HCT116 (cell line): ENCODE measurements around the gene TRIM50. TPM values are rescaled to one million over a fixed set of nuclear protein-coding genes. Genes with fewer than 3 reads are reported as not detected.

Source experiments
- ATAC-seq: fragments of 200-7000 bp; cut with Tn5 transposase; 2 replicates; pipeline ENCODE4 v1.9.1; 2020; ENCODE audit warnings: mild to moderate bottlenecking, moderate library complexity
- BruUV-seq: library from RNA; stranded (reverse); fragments of 400-500 nt; replicated peaks from 2 replicates; lab custom pipeline; 2021; lab: Mats Ljungman, UMichigan
- CTCF ChIA-PET: fragments of 300-600 bp; sonication (Branson Sonifier 250); formaldehyde crosslinking; loops from one replicate; lab custom pipeline; 2021; ENCODE audit warnings: antibody characterized with exemption; lab: Charles Lee
- POLR2A ChIA-PET: fragments of 300-600, 350-600 bp; sonication (Branson Sonifier 250); formaldehyde crosslinking; loops from one replicate; lab custom pipeline; 2021; ENCODE audit warnings: antibody characterized with exemption; lab: Charles Lee
- RAD21 ChIA-PET, 2 experiments: fragments of 300-600 bp; sonication (Branson Sonifier 250); formaldehyde crosslinking; loops; one replicate each; lab custom pipeline; 2023; ENCODE audit warnings: low total read pairs in 2 of 2; ENCODE audit not compliant: uncharacterized antibody in 2 of 2, unreplicated experiment in 2 of 2, low non-redundant PET in 1 of 2; lab: Charles Lee
- DNase-seq: peaks from one replicate; pipeline ENCODE4 v3.0.0-alpha.2; 2010; ENCODE audit warnings: low read depth, low spot score
- H2AFZ ChIP-seq: fragments of 200-600 bp; shearing (Covaris generic), sonication (generic); 2 replicates; pipeline ENCODE4 v1.6.1; 2017; ENCODE audit warnings: low read depth, mixed run types, mixed read lengths, antibody characterized with exemption, low read length; ENCODE audit not compliant: poor library complexity, severe bottlenecking
- H3K27ac ChIP-seq: 2 replicates; pipeline ENCODE4 v1.5.1; 2012; ENCODE audit warnings: low read depth, low read length
- H3K27me3 ChIP-seq: fragments of 200-600 bp; sonication (generic); 2 replicates; pipeline ENCODE4 v1.6.1; 2016; ENCODE audit warnings: mixed run types, low read length, mixed read lengths; ENCODE audit not compliant: insufficient read depth
- H3K36me3 ChIP-seq, 2 experiments: fragments of 200-500 bp in 1 of 2; fragments of 200-600 bp in 1 of 2; sonication (Bioruptor generic) in 1 of 2; sonication (generic) in 1 of 2; 2 replicates each; pipeline versions ENCODE4 v1.5.1 to v1.6.1; 2014 to 2016; ENCODE audit warnings: low read length in 2 of 2, inconsistent platforms in 1 of 2, mixed read lengths in 1 of 2, mixed run types in 1 of 2; ENCODE audit not compliant: insufficient read depth in 2 of 2, control insufficient read depth in 1 of 2
- H3K4me1 ChIP-seq, 2 experiments: fragments of 200-600 bp in 1 of 2; sonication (generic) in 1 of 2; 2 replicates each; pipeline versions ENCODE4 v1.5.1 to v1.6.1; 2012 to 2017; ENCODE audit warnings: low read length in 2 of 2, inconsistent platforms in 1 of 2, mild to moderate bottlenecking in 1 of 2, mixed read lengths in 1 of 2, mixed run types in 1 of 2, moderate library complexity in 1 of 2; ENCODE audit not compliant: insufficient read depth in 2 of 2, control insufficient read depth in 1 of 2
- H3K4me2 ChIP-seq: fragments of 200-600 bp; sonication (generic); 2 replicates; pipeline ENCODE4 v1.6.1; 2017; ENCODE audit warnings: mixed run types, low read length, mixed read lengths
- H3K4me3 ChIP-seq, 2 experiments: fragments of 200-600 bp in 1 of 2; sonication (generic) in 1 of 2; replicated peaks in 1 of 2; 2 replicates each; pipeline ENCODE4 v1.5.1; 2011 to 2016; ENCODE audit warnings: low read length in 2 of 2, control low read depth in 1 of 2, low read depth in 1 of 2, mild to moderate bottlenecking in 1 of 2, mixed read lengths in 1 of 2, mixed run types in 1 of 2
- H3K79me2 ChIP-seq: fragments of 200-600 bp; sonication (generic); 2 replicates; pipeline ENCODE4 v1.6.1; 2017; ENCODE audit warnings: mild to moderate bottlenecking, mixed run types, low read length, moderate library complexity, mixed read lengths; ENCODE audit not compliant: insufficient read depth
- H3K9ac ChIP-seq: fragments of 200-600 bp; sonication (generic); 2 replicates; pipeline ENCODE4 v1.6.1; 2016; ENCODE audit warnings: low read length, mixed read lengths
- H3K9me2 ChIP-seq: fragments of 200-600 bp; sonication (generic), shearing (Covaris generic); 2 replicates; pipeline ENCODE4 v1.6.1; 2017; ENCODE audit warnings: mixed run types, mild to moderate bottlenecking, moderate library complexity; ENCODE audit not compliant: insufficient read depth
- H3K9me3 ChIP-seq, 2 experiments: fragments of 200-500 bp in 1 of 2; fragments of 200-600 bp in 1 of 2; sonication (Bioruptor generic) in 1 of 2; sonication (generic) in 1 of 2; 2 replicates each; pipeline ENCODE4 v1.6.1; 2014 to 2017; ENCODE audit warnings: low read length in 2 of 2, mixed read lengths in 2 of 2, inconsistent platforms in 1 of 2, low read depth in 1 of 2, mild to moderate bottlenecking in 1 of 2, mixed run types in 1 of 2, moderate library complexity in 1 of 2; ENCODE audit not compliant: control insufficient read depth in 1 of 2, insufficient read depth in 1 of 2
- H4K20me1 ChIP-seq: fragments of 200-600 bp; sonication (generic), shearing (Covaris generic); 2 replicates; pipeline ENCODE4 v1.6.1; 2017; ENCODE audit warnings: mixed run types, mild to moderate bottlenecking, moderate library complexity; ENCODE audit not compliant: insufficient read depth
- CBX3 ChIP-seq: IDR thresholded peaks from 2 replicates; pipeline ENCODE4 v1.6.1; 2012; ENCODE audit warnings: low read depth
- CEBPB ChIP-seq: IDR thresholded peaks from 2 replicates; pipeline ENCODE4 v1.6.1; 2012; ENCODE audit warnings: low read depth
- EGR1 ChIP-seq: IDR thresholded peaks from 2 replicates; pipeline ENCODE4 v1.6.1; 2012; ENCODE audit warnings: low read depth
- EZH2 ChIP-seq: fragments of 200-600 bp; sonication (generic); IDR thresholded peaks from 2 replicates; pipeline ENCODE4 v1.6.1; 2017; ENCODE audit warnings: antibody characterized with exemption, mixed run types
- EZH2phosphoT487 ChIP-seq: fragments of 200-600 bp; IDR thresholded peaks from 2 replicates; pipeline ENCODE4 v1.6.1; 2018; ENCODE audit warnings: antibody characterized with exemption, borderline replicate concordance
- FOSL1 ChIP-seq: IDR thresholded peaks from 2 replicates; pipeline ENCODE4 v1.6.1; 2012; ENCODE audit warnings: low read depth
- JUND ChIP-seq: IDR thresholded peaks from 2 replicates; pipeline ENCODE4 v1.6.1; 2012
- POLR2AphosphoS5 ChIP-seq: IDR thresholded peaks from 2 replicates; pipeline ENCODE4 v1.6.1; 2011; ENCODE audit warnings: mild to moderate bottlenecking, low read depth, low read length, moderate library complexity
- RAD21 ChIP-seq: IDR thresholded peaks from 2 replicates; pipeline ENCODE4 v1.6.1; 2012; ENCODE audit warnings: low read depth, mild to moderate bottlenecking
- SIN3A ChIP-seq: IDR thresholded peaks from 2 replicates; pipeline ENCODE4 v1.6.1; 2012; ENCODE audit warnings: low read depth
- SP1 ChIP-seq: IDR thresholded peaks from 2 replicates; pipeline ENCODE4 v1.6.1; 2012; ENCODE audit warnings: low read depth
- SRF ChIP-seq: IDR thresholded peaks from 2 replicates; pipeline ENCODE4 v1.6.1; 2012; ENCODE audit warnings: low read depth
- TCF7L2 ChIP-seq: IDR thresholded peaks from 2 replicates; pipeline ENCODE4 v1.7.0; 2011; ENCODE audit warnings: borderline replicate concordance, inconsistent platforms; ENCODE audit not compliant: insufficient read depth, insufficient read length; ENCODE audit errors: extremely low read depth
- ZBTB33 ChIP-seq: IDR thresholded peaks from 2 replicates; pipeline ENCODE4 v1.6.1; 2011; ENCODE audit warnings: mild to moderate bottlenecking, low read length, moderate library complexity; ENCODE audit not compliant: insufficient replicate concordance; ENCODE audit errors: extremely low read depth
- ZFX ChIP-seq: fragments of 450-650 bp; IDR thresholded peaks from 2 replicates; pipeline ENCODE4 v1.6.1; 2017
- ZNF274 ChIP-seq: fragments of 200-500 bp; sonication (Bioruptor generic); IDR thresholded peaks from 2 replicates; pipeline ENCODE4 v1.6.1; 2014; ENCODE audit warnings: mild to moderate bottlenecking, low read depth, low read length, inconsistent platforms
- intact Hi-C: fragments of 100-400 bp; cut with micrococcal nuclease; formaldehyde crosslinking; loops from 2 replicates; pipeline ENCODE4 v1.10.0; 2022
- total RNA-seq: library from RNA; stranded (reverse); gene quantifications from one replicate; pipeline ENCODE4 v1.2.1, GENCODE V29; 2021; ENCODE audit not compliant: unreplicated experiment

The TRIM50 gene
- total RNA-seq, 1 experiment from 2014 or later: not detected

- H4K20me1 ChIP-seq: no peaks in the 10 kb centered on the region
- H3K27ac ChIP-seq: no peak overlapping the region
- no peak overlapping the region for H3K4me3 ChIP-seq
- DNase-seq: no peak
- RAD21 ChIA-PET: no interaction called here
- no peaks in the 10 kb centered on the region for H3K9me2 ChIP-seq
- no peak overlapping the region for H3K9ac ChIP-seq
- ATAC-seq: no peak
- no TSS peak for BruUV-seq
- no peaks in the 10 kb centered on the region for H3K36me3 ChIP-seq
- TF ChIP-seq EZH2phosphoT487 (no peak), EZH2 (no peak), ZFX (no peak), SRF (no peak), EGR1 (no peak), POLR2AphosphoS5 (no peak), TCF7L2 (no peak), FOSL1 (no peak), CBX3 (no peak), CEBPB (no peak), RAD21 (no peak), SP1 (no peak), SIN3A (no peak), ZBTB33 (no peak), JUND (no peak), ZNF274 (no peak)
- POLR2A ChIA-PET: no interaction called here
- H3K27me3 ChIP-seq: no peaks in the 10 kb centered on the region
- intact Hi-C loops: no loop called here
- no peaks in the 10 kb centered on the region for H3K4me1 ChIP-seq
- no peaks in the 10 kb centered on the region for H3K79me2 ChIP-seq
- CTCF ChIA-PET: no interaction called here
- H3K4me2 ChIP-seq: no peak overlapping the region
- no peaks in the 10 kb centered on the region for H3K9me3 ChIP-seq
- no peak overlapping the region for H2AFZ ChIP-seq
Observed at GRCh38 chr7:73366990-73367389, 39.1 kb upstream of the TRIM50 start.
